Epithelial cell of proximal tubule (primary cell): ENCODE measurements around the gene RPS6KA4. TPM values are rescaled to one million over a fixed set of nuclear protein-coding genes. Genes with fewer than 3 reads are reported as not detected.
"Not testable (repeated sequence)": the region's sequence is repeated elsewhere in the genome, so short reads cannot be mapped to it uniquely, and the experiment has no call there.

Experiments used
- DNase-seq: peaks from one replicate; pipeline ENCODE4 v3.0.0-alpha.2; 2011; ENCODE audit warnings: low read depth
- H3K4me3 ChIP-seq: 2 replicates; pipeline ENCODE4 v1.5.1; 2011; ENCODE audit warnings: low read depth, mild to moderate bottlenecking, low read length
- total RNA-seq: library from RNA; depleted of rRNA; stranded (reverse); fragments of >200 nt; gene quantifications from 2 replicates; pipeline ENCODE4 v1.2.3, GENCODE V29; 2015
- TF ChIP-seq, protein P1 (sequence below): conservative IDR thresholded peaks from 2 replicates; pipeline ENCODE4 v1.5.1; 2012; ENCODE audit warnings: low read depth, mild to moderate bottlenecking, low read length

The RPS6KA4 gene
- total RNA-seq, 1 donor from 2014 or later: 37.1 TPM

DNA sequence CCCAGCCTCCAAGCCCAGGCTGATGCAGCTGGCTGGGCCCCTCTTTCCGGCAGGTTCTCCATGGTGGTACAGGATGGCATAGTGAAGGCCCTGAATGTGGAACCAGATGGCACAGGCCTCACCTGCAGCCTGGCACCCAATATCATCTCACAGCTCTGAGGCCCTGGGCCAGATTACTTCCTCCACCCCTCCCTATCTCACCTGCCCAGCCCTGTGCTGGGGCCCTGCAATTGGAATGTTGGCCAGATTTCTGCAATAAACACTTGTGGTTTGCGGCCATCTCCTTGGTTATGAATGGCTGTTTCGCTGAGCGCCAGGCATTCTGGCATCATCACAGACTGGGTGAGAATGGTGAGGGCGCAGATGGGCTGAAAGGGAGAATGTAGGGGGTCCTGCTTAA is 37.4 kb upstream of the RPS6KA4 start:
- no peak overlapping the region for H3K4me3 ChIP-seq
- no peak for DNase-seq
- TF ChIP-seq, protein P1, sequence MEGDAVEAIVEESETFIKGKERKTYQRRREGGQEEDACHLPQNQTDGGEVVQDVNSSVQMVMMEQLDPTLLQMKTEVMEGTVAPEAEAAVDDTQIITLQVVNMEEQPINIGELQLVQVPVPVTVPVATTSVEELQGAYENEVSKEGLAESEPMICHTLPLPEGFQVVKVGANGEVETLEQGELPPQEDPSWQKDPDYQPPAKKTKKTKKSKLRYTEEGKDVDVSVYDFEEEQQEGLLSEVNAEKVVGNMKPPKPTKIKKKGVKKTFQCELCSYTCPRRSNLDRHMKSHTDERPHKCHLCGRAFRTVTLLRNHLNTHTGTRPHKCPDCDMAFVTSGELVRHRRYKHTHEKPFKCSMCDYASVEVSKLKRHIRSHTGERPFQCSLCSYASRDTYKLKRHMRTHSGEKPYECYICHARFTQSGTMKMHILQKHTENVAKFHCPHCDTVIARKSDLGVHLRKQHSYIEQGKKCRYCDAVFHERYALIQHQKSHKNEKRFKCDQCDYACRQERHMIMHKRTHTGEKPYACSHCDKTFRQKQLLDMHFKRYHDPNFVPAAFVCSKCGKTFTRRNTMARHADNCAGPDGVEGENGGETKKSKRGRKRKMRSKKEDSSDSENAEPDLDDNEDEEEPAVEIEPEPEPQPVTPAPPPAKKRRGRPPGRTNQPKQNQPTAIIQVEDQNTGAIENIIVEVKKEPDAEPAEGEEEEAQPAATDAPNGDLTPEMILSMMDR: no peak

GRCh38 chr11:64322925-64323260 is 36.1 kb upstream of the RPS6KA4 start:
- TF ChIP-seq, protein P1: no peak
- no peak for DNase-seq
- no peak overlapping the region for H3K4me3 ChIP-seq

DNA sequence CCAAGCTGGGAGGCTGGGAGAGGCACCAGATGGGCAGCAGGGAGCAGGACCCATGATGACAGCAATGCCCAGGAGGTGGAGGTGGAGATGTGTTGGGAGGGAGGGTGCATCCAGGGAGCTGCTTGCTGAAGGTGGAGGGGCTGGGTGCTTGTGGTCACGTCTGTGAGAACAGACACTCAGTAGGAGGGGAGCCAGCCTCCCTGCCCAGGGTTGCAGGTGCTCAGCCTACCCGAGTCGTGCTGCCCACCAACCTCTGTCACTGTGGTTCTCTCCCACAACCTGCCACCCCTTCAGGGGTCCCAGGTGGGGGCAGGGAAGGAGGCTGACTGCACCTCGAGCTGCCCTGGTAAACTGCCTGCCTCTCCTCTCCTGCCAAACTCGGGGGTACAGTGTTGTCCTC is 35.6 kb upstream of the RPS6KA4 start:
- no peak overlapping the region for H3K4me3 ChIP-seq
- TF ChIP-seq, protein P1: no peak
- DNase-seq: no peak

DNA sequence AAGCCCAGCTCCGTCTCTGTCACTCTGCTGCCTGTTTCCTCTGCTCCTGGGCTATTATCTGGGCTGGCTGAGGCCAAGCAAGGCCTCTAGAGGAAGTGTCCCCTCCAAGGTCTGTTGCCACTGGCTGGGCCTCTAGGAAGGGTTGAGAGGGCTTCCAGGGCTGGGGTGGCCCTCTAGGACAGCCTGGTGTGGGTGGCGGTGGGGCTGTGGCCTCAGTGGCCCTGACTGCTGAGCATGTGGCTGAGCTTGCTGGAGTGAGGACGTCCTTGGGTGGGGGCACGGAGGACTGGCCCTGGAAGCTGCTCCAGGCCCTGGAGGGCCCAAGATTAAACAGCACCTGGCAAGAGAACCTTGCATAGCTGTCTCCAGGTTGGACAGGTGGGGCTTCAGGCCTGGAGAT is 35.0 kb upstream of the RPS6KA4 start:
- H3K4me3 ChIP-seq, DNase-seq: not testable (repeated sequence)

DNA sequence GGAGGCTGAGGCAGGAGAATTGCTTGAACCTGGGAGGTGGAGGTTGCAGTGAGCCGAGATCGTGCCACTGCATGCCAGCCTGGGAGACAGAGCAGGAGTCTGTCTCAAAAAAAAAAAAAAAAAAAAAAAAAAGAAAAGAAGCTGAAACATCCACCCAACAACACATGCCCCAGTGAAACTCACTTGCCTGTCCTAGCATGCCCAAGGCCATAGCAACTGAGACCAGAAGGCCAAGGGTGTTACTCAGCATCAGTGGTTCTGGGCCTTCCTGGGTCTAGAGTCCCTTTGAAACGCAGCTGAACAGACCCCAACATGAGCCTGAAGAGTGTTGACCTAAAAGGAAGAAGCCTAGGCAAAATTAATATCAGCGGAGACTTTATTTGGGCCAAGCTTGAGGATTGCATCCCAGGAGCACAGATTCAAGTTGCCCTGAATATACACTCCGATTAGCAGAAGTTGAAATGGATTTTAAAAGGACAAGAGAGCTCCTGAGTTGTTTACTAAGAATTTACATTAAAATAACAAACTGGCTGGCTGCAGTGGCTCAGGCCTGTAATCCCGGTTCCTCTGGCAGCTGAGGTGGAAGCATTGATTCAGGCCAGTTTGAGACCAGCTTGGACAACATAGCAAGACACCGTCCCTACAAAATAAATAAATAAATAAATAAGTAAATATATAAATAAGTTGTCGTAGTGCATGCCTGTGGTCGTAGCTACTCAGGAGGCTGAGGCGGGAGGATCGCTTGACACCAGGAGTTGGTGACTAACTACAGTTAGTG is 34.1 kb upstream of the RPS6KA4 start:
- no peak overlapping the region for H3K4me3 ChIP-seq
- DNase-seq: no peak
- TF ChIP-seq, protein P1: no peak

DNA sequence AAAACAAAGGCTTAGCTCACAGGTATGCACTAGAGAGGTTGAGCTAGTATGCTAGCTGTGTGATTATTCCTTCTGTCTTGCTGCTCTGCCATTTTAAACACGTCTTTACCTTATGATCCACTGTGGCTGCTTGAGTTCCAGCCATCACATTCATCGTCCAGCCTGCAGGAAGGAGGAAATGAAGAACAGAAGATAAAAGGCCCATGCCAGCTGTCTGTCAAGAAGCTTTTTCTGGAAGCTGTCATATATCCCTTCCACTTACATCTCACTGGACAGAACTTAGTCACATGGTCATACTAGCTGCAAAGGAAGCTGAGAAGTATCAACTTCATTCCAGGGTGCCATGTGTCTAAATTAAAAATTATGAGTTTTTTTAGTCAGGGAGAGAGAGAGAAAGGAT is 31.6 kb upstream of the RPS6KA4 start:
- DNase-seq: no peak
- no peak overlapping the region for H3K4me3 ChIP-seq
- TF ChIP-seq, protein P1: no peak

GRCh38 chr11:64327993-64328392 is 31.0 kb upstream of the RPS6KA4 start:
- TF ChIP-seq, protein P1: no peak
- no peak for DNase-seq
- H3K4me3 ChIP-seq: no peak overlapping the region

- TF ChIP-seq, protein P1: no peak
- no peak overlapping the region for H3K4me3 ChIP-seq
- no peak for DNase-seq
These were observed 28.1 kb upstream of the RPS6KA4 start for GRCh38 chr11:64330888-64331287.
